HUES48 (cell line): ENCODE data around the gene NUP210L.
A peak's percentile ranks its signal among the peaks of the same experiment; 100 is the strongest.

ENCODE experiments used
- H3K27ac ChIP-seq: one replicate; pipeline ENCODE4 v1.7.0; 2013; ENCODE audit warnings: low read depth, low read length, inconsistent platforms
- H3K27me3 ChIP-seq: 2 replicates; pipeline ENCODE4 v1.6.1; 2013; ENCODE audit warnings: mild to moderate bottlenecking, low read length; ENCODE audit not compliant: control insufficient read depth, insufficient read depth
- H3K36me3 ChIP-seq: 2 replicates; pipeline ENCODE4 v1.6.1; 2013; ENCODE audit warnings: low read length; ENCODE audit not compliant: control insufficient read depth, insufficient read depth
- H3K4me1 ChIP-seq: 2 replicates; pipeline ENCODE4 v1.6.1; 2013; ENCODE audit warnings: mild to moderate bottlenecking, low read length; ENCODE audit not compliant: control insufficient read depth, insufficient read depth
- H3K4me3 ChIP-seq: 2 replicates; pipeline ENCODE4 v1.5.1; 2013; ENCODE audit warnings: mild to moderate bottlenecking, low read depth, low read length
- H3K9ac ChIP-seq: 2 replicates; pipeline ENCODE4 v1.6.1; 2013; ENCODE audit warnings: mild to moderate bottlenecking, low read depth, low read length, moderate library complexity
- H3K9me3 ChIP-seq: 2 replicates; pipeline ENCODE4 v1.6.1; 2013; ENCODE audit warnings: low read length; ENCODE audit not compliant: control insufficient read depth, insufficient read depth

Gene NUP210L

GRCh38 chr1:153963030-153963849, 191.6 kb downstream of the NUP210L start, which contains the start of gene SLC39A1:
Gene SLC39A1 (minus strand): TSS chr1:153963537. CDS start chr1:153962715, 822 bp downstream.
- Histone ChIP-seq H3K9me3 (no peaks in the 10 kb centered on the region), H3K9ac (peak within 1 kb of the TSS; percentile 90), H3K27ac (peak within 1 kb of the TSS; percentile 97), H3K36me3 (peaks cover 31% of the 10 kb centered on the region), H3K27me3 (no peaks in the 10 kb centered on the region), H3K4me3 (peak within 1 kb of the TSS; percentile 93), H3K4me1 (peaks cover 37% of the 10 kb centered on the region)

DNA sequence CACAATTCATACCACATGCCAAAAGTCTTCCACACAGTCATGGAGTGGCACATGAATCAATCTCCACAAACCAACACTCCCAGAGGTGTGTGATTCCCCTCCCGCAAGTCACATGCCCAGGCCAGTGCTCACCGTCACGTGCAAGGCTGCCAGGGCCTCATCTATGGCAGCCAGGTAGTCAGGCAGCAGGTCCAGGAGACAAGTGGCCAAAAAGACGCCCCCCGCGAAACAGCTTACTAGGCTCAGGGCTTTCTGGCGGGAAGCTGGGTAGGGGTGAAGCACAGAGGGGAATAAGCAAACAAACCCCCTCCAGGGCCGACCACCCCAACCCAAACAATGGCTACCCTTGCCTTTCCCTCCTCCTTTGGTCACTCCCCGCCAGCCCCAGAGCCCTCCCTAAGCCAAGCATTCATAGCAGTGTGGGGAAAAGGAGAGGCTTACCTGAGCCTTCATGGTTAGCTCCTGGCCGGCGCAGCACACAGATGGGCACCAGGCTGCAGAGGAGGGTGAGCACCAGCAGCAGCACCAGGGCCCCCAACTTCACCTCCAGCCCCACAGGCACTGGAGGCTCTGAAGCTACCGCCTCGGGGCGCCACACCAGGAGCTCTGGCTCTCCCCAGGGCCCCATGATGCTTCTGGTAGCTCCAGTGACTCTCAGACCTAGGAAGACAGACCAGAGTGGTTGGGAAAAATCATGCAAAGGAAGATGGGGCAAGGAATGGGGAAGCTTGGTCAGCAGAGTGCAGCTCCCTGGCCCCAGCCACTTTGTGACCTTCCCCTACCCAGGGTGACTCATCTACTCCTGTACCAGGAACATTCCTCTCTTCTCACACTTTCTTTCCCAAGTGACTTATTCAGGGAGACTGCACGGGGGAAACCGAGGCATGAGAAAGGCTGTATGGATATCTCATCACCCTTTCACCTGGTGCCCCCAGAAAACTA, 192.5 kb downstream of the NUP210L start:
- no peaks in the 10 kb centered on the region for H3K9me3 ChIP-seq
- peak overlapping the region; percentile 93 for H3K4me3 ChIP-seq
- peak overlapping the region; percentile 97 for H3K27ac ChIP-seq
- peaks cover 31% of the 10 kb centered on the region for H3K36me3 ChIP-seq
- H3K9ac ChIP-seq: peak overlapping the region; percentile 88
- H3K4me1 ChIP-seq: peaks cover 33% of the 10 kb centered on the region
- no peaks in the 10 kb centered on the region for H3K27me3 ChIP-seq

GRCh38 chr1:153961421-153961820, 193.5 kb downstream of the NUP210L start:
- H3K4me3 ChIP-seq: peak overlapping the region; percentile 93
- H3K27me3 ChIP-seq: no peaks in the 10 kb centered on the region
- H3K27ac ChIP-seq: peak overlapping the region; percentile 97
- peaks cover 32% of the 10 kb centered on the region for H3K4me1 ChIP-seq
- H3K9ac ChIP-seq: 0 out of 2 replicates have a peak overlapping the region, but pooled peaks have one; percentile 88
- peaks cover 31% of the 10 kb centered on the region for H3K36me3 ChIP-seq
- no peaks in the 10 kb centered on the region for H3K9me3 ChIP-seq

DNA sequence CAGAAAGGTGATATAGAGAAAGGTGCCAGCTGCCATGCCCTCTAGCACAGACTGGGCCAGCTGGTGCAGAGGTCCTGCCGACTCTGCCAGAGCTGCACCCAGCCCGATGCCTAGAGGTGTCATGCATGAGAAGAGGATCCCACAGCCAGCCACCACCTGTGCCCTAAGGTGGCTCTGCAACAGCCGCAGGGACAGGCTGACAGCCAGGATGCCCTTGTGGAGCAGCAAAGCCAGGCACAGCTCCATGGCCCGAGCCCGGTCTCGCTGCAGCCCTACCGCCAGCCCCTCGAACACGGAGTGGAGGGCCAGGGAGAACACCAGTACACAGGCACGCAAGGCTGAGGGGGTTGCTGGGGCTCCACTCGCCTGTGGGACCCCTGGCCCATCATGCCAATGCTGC, 194.7 kb downstream of the NUP210L start:
- H3K36me3 ChIP-seq: peaks cover 27% of the 10 kb centered on the region
- no peak overlapping the region for H3K9ac ChIP-seq
- H3K9me3 ChIP-seq: no peaks in the 10 kb centered on the region
- no peak overlapping the region for H3K4me3 ChIP-seq
- no peaks in the 10 kb centered on the region for H3K27me3 ChIP-seq
- peaks cover 28% of the 10 kb centered on the region for H3K4me1 ChIP-seq
- peak overlapping the region; percentile 31 for H3K27ac ChIP-seq

GRCh38 chr1:153959454-153959853, 195.4 kb downstream of the NUP210L start:
- Histone ChIP-seq H3K9me3 (no peaks in the 10 kb centered on the region), H3K36me3 (peaks cover 33% of the 10 kb centered on the region), H3K4me1 (peaks cover 28% of the 10 kb centered on the region), H3K27me3 (no peaks in the 10 kb centered on the region), H3K9ac (no peak overlapping the region), H3K27ac (peak overlapping the region; percentile 77), H3K4me3 (no peak overlapping the region)

GRCh38 chr1:153958961-153959260, 196.0 kb downstream of the NUP210L start:
- Histone ChIP-seq H3K36me3 (peaks cover 38% of the 10 kb centered on the region), H3K27me3 (no peaks in the 10 kb centered on the region), H3K27ac (peak overlapping the region; percentile 77), H3K9me3 (no peaks in the 10 kb centered on the region), H3K9ac (no peak overlapping the region), H3K4me1 (peaks cover 28% of the 10 kb centered on the region), H3K4me3 (peak overlapping the region; percentile 42; the same call in 1 of the 2 replicates)

DNA sequence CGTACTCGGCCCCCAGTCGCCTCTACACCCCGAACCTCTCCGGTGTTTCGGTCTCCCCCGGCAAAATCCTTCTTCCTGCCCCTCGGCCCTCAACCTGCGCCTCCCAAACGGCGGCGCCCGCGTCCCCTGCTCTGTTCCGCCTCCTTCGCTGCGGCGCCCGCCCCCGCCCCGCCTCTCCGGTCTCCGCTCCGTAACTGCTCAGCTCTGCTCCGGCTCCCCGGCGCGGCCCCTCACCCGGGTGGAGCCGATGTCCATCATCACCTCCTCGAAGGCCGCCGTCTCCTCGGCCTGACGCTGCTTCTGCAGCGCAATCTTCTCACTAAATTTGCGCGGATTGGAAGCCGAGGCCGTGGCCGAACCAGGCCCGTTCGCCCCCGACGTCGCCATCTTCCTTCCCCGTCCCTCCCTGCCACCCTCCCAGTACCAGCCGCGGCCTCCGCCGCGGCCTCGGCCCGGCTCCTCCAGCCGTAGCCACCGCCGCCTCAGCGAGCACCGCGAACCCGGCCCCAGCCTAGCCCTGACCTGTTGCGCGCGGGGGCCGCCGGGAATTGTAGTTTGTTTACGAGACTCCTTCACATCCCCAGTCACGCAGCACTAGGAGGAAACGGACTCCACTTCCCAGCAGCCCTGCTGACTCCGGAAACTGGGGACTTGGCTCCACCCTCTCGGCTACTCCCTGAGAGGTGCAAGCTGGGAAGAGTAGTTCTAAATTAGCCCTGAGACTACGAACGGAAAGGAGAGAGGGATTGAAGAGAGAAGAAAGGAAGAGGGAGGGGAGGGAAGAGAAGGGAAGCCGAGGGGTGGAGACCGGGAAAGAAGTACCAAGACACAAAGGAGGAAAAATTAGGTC, 196.5 kb downstream of the NUP210L start, which contains the start of gene CRTC2:
Gene CRTC2 (minus strand): TSS at position 502 of the 850 bp plus-strand sequence. CDS start 115 bp downstream, at position 387.
- Histone ChIP-seq H3K4me1 (peaks cover 28% of the 10 kb centered on the region), H3K4me3 (peak within 1 kb of the TSS; percentile 90), H3K36me3 (peaks cover 43% of the 10 kb centered on the region), H3K27me3 (no peaks in the 10 kb centered on the region), H3K9ac (peak within 1 kb of the TSS; percentile 74), H3K9me3 (no peaks in the 10 kb centered on the region), H3K27ac (peak within 1 kb of the TSS; percentile 89)

- Histone ChIP-seq H3K27ac (peak overlapping the region; percentile 89), H3K9ac (peak overlapping the region; percentile 74), H3K4me3 (peak overlapping the region; percentile 90), H3K9me3 (no peaks in the 10 kb centered on the region), H3K27me3 (no peaks in the 10 kb centered on the region), H3K4me1 (peaks cover 28% of the 10 kb centered on the region), H3K36me3 (peaks cover 46% of the 10 kb centered on the region)
Observed at GRCh38 chr1:153957744-153958110, 197.1 kb downstream of the NUP210L start.

DNA sequence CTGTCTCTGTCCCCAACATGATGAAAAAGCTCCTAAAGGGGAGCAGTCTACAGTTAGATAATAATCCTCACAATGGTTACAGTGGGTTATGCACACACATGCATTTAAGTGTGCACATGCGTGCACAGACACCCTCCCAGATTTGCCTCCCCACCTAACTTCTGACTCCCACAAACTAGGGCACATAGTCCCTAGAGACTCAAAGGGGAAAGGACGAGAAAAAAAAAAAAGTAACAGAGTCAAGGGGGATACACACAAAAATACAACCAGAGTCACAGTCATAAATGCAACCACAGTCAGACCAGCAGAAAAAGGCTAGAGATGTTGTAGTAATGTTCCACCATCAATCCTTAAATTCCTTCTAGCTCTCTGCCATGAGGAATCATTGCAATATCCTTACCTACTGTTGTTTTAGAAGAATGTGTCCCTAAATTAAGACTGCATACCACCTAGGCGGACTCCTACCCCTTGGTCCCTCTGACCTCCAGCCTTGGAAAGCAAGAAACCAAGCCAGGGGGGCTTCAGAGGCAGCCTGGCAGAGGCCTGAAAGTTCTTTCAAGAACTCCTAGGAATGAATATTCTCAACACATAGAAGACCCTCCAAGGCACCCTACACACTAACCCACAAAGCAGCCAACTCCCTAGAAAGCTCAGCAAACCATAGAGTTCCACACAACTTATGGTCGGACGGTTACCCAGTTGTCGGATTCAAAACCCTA, 197.7 kb downstream of the NUP210L start:
- Histone ChIP-seq H3K9me3 (no peaks in the 10 kb centered on the region), H3K27ac (peak overlapping the region; percentile 89), H3K36me3 (peaks cover 51% of the 10 kb centered on the region), H3K4me1 (peaks cover 22% of the 10 kb centered on the region), H3K4me3 (peak overlapping the region; percentile 90), H3K27me3 (no peaks in the 10 kb centered on the region), H3K9ac (peak overlapping the region; percentile 74)

DNA sequence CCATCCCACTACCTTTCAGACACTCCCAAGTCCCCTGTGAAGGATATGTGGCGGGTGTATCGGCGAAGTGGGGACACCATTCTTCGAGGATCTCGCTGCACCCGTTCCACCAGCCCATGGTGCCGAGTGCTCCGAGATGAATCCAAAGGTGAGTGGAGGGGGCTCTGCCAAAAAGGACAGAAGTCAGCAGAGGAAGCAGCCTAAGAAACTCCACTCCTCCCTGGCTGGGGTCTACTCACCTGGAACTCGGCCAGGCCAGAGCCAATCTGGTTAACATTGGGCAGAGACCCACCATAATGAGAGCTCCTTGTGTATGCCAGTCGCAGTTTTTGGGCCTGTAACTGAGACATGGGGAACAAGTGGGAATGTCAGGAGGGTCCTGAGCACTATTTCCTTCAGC, 200.0 kb downstream of the NUP210L start:
- Histone ChIP-seq H3K27ac (no peak overlapping the region), H3K27me3 (no peaks in the 10 kb centered on the region), H3K36me3 (peaks cover 53% of the 10 kb centered on the region), H3K9me3 (no peaks in the 10 kb centered on the region), H3K4me1 (peaks cover 13% of the 10 kb centered on the region), H3K4me3 (no peak overlapping the region), H3K9ac (no peak overlapping the region)
